GM10266 (cell line): Measurements from ENCODE around the gene DNAI7.

Experiments used
- DNase-seq: peaks from one replicate; pipeline ENCODE4 v3.0.0; 2012; ENCODE audit errors: extremely low spot score
- CTCF ChIP-seq: IDR thresholded peaks from 2 replicates; pipeline ENCODE4 v1.5.1; 2012; ENCODE audit warnings: mild to moderate bottlenecking, low read depth; ENCODE audit not compliant: control insufficient read depth, insufficient read depth; ENCODE audit errors: missing control alignments

Gene DNAI7

GRCh38 chr12:25208554-25208953, 13.6 kb upstream of the DNAI7 start:
- no peak for TF ChIP-seq CTCF
- no peak for DNase-seq

- no peak for DNase-seq
Observed at GRCh38 chr12:25207846-25208245, 12.9 kb upstream of the DNAI7 start.

GRCh38 chr12:25207411-25207810, 12.5 kb upstream of the DNAI7 start:
- DNase-seq, result no peak
- TF ChIP-seq CTCF, result no peak

More at GRCh38 chr12:25207846-25208245, 12.9 kb upstream of the DNAI7 start:
- no peak for TF ChIP-seq CTCF

- no peak for DNase-seq
- no peak for TF ChIP-seq CTCF
Observed at GRCh38 chr12:25202137-25202536, 7.2 kb upstream of the DNAI7 start.

- DNase-seq, result no peak
- TF ChIP-seq CTCF, result no peak
Observed at GRCh38 chr12:25200703-25201102, 5.7 kb upstream of the DNAI7 start.

- no peak for TF ChIP-seq CTCF
- no peak for DNase-seq
Observed at GRCh38 chr12:25197608-25198007, 2.6 kb upstream of the DNAI7 start.

- no peak for TF ChIP-seq CTCF
- DNase-seq, result no peak
Observed at GRCh38 chr12:25194722-25195055, 271 bp downstream of the DNAI7 start.

- TF ChIP-seq CTCF, result no peak
- DNase-seq, result no peak
Observed at GRCh38 chr12:25194214-25194613, 746 bp downstream of the DNAI7 start.
